ENCODE measurements around the gene EML6.

Gene EML6

DNA sequence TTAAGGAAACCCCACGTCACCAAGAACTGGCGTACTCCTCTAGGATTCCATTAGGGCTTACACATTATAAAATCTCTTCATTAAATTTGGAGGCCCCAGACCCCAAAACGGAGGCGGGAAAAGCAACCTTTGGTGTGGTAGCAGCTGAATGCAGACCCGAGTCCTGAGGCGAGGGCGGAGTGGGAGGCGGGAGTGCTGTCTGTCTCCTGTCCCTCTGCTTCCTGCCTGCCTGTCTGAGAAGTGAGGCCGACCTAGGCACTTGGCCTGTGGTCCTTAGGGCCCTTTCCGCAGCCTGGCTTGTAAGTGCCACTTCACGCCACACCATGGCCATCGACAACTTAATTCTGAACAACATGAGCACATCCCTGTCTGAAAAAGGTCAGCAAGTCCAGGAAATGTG is 224.7 kb downstream of the EML6 start:
- peak overlapping the region; percentile 28 for H3K14ac ChIP-seq (ENCODE audit: low read length)
- H2BK12ac ChIP-seq (ENCODE audit: low read length), result no peak overlapping the region
- H3K18ac ChIP-seq (ENCODE audit: low read length), result no peak overlapping the region
- no peak overlapping the region for H2BK120ac ChIP-seq (ENCODE audit: low read depth, low read length)
- H3K36me3 ChIP-seq (replicated peaks in 1 of 2; ENCODE audit: control insufficient read depth in 2 of 2, insufficient read depth in 2 of 2, low read length in 2 of 2), result no peaks in the 10 kb centered on the region
- no peak for DNase-seq (ENCODE audit: low spot score)
- no peak overlapping the region for H4K8ac ChIP-seq (ENCODE audit: low read depth, low read length)
- no peaks in the 10 kb centered on the region for H3K27me3 ChIP-seq (ENCODE audit: control insufficient read depth in 3 of 3, insufficient read depth in 3 of 3, low read depth in 1 of 3, low read length in 3 of 3)
- H2AK5ac ChIP-seq (ENCODE audit: low read depth, low read length), result no peak overlapping the region
- H3K4me2 ChIP-seq (ENCODE audit: insufficient read depth, low read length, poor library complexity, severe bottlenecking), result no peak overlapping the region
- H4K91ac ChIP-seq (ENCODE audit: low read depth, low read length, poor library complexity), result no peak overlapping the region
- no peak overlapping the region for H2BK15ac ChIP-seq (ENCODE audit: low read length)
- no peak overlapping the region for H3K27ac ChIP-seq (replicated peaks; ENCODE audit: low read length)
- H3K79me1 ChIP-seq (ENCODE audit: low read depth, low read length), result no peaks in the 10 kb centered on the region
- H3K23ac ChIP-seq (ENCODE audit: low read depth, low read length, poor library complexity), result no peak overlapping the region
- peaks cover 17 to 20% of the 10 kb centered on the region in 2 donors for H3K4me1 ChIP-seq (ENCODE audit: control insufficient read depth in 2 of 2, insufficient read depth in 1 of 2, low read depth in 1 of 2, low read length in 2 of 2)
- H2BK5ac ChIP-seq (ENCODE audit: low read length), result no peak overlapping the region
- H3K9ac ChIP-seq (ENCODE audit: low read depth, low read length, poor library complexity), result no peak overlapping the region
- no peak overlapping the region for H3K4ac ChIP-seq (ENCODE audit: low read length)
- no peak overlapping the region for H3K4me3 ChIP-seq (ENCODE audit: low read length in 2 of 2)
- H2AFZ ChIP-seq (ENCODE audit: low read length), result peak overlapping the region; percentile 66
- no CpG with 5 or more reads among the region's 12 CpGs for WGBS, 2 donors (ENCODE audit: extremely low coverage in 2 of 2, insufficient read length in 2 of 2, insufficient replicate concordance in 1 of 2)
- H3K9me3 ChIP-seq (replicated peaks in 1 of 2; ENCODE audit: control insufficient read depth in 2 of 2, insufficient read depth in 1 of 2, low read depth in 1 of 2, low read length in 2 of 2), result no peaks in the 10 kb centered on the region

DNA sequence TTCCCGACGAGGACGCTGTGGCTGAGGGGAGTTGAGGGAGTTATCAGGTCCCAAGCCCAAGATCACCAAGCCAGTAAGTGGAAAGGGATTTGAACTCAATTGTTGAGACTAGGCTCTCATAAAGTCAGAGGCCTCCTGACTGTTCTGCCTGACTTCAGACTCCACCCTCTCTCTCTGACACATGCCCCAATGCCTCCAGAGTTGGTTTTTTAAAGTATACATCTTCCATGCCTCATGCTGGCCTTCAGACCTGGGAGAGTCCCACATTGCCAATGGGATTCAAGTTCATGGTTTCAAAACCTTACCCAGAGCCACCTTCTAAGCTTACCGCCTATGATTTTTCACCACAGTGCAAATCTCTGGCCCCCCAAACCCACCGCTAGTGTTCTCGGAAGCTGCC is 226.0 kb downstream of the EML6 start:
- Histone ChIP-seq H3K79me1 (ENCODE audit: low read depth, low read length) (no peaks in the 10 kb centered on the region), H2BK12ac (ENCODE audit: low read length) (no peak overlapping the region), H3K27me3 (ENCODE audit: control insufficient read depth in 3 of 3, insufficient read depth in 3 of 3, low read depth in 1 of 3, low read length in 3 of 3) (no peaks in the 10 kb centered on the region), H3K4ac (ENCODE audit: low read length) (no peak overlapping the region), H2BK15ac (ENCODE audit: low read length) (no peak overlapping the region), H3K14ac (ENCODE audit: low read length) (no peak overlapping the region), H3K4me3 (ENCODE audit: low read length in 2 of 2) (no peak overlapping the region), H4K8ac (ENCODE audit: low read depth, low read length) (no peak overlapping the region), H3K18ac (ENCODE audit: low read length) (no peak overlapping the region), H3K9ac (ENCODE audit: low read depth, low read length, poor library complexity) (no peak overlapping the region), H2AFZ (ENCODE audit: low read length) (no peak overlapping the region), H4K91ac (ENCODE audit: low read depth, low read length, poor library complexity) (no peak overlapping the region), H3K4me1 (ENCODE audit: control insufficient read depth in 2 of 2, insufficient read depth in 1 of 2, low read depth in 1 of 2, low read length in 2 of 2) (peaks cover 17 to 20% of the 10 kb centered on the region in 2 donors), H3K9me3 (replicated peaks in 1 of 2; ENCODE audit: control insufficient read depth in 2 of 2, insufficient read depth in 1 of 2, low read depth in 1 of 2, low read length in 2 of 2) (no peaks in the 10 kb centered on the region), H3K4me2 (ENCODE audit: insufficient read depth, low read length, poor library complexity, severe bottlenecking) (no peak overlapping the region), H3K23ac (ENCODE audit: low read depth, low read length, poor library complexity) (no peak overlapping the region), H2BK5ac (ENCODE audit: low read length) (no peak overlapping the region), H2AK5ac (ENCODE audit: low read depth, low read length) (no peak overlapping the region), H2BK120ac (ENCODE audit: low read depth, low read length) (no peak overlapping the region), H3K36me3 (replicated peaks in 1 of 2; ENCODE audit: control insufficient read depth in 2 of 2, insufficient read depth in 2 of 2, low read length in 2 of 2) (no peaks in the 10 kb centered on the region), H3K27ac (replicated peaks; ENCODE audit: low read length) (no peak overlapping the region)
- no peak for DNase-seq (ENCODE audit: low spot score)
- no CpG with 5 or more reads among the region's 6 CpGs for WGBS, 2 donors (ENCODE audit: extremely low coverage in 2 of 2, insufficient read length in 2 of 2, insufficient replicate concordance in 1 of 2)

DNA sequence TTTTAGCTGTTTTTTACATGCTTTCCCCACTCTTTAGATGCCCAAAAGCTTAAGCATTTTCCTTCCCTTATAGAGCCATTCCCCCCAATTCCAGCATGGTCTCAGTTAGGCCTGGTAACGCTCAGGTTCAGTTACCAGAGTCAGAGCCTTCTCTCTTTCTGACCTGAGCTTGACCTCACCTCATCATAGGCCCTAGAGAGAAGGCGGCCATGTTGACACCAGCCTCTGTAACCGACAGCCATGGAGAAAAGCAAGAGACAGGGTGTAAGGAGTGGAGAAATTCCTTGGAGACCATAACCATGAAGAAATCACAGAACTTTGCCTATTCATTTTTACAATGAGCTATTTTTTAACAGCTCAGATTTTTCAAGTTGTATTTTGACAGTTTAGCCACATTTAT is 227.3 kb downstream of the EML6 start:
- no peak overlapping the region for H3K18ac ChIP-seq (ENCODE audit: low read length)
- no peak overlapping the region for H4K91ac ChIP-seq (ENCODE audit: low read depth, low read length, poor library complexity)
- no peak overlapping the region for H2BK12ac ChIP-seq (ENCODE audit: low read length)
- no peak overlapping the region for H2AK5ac ChIP-seq (ENCODE audit: low read depth, low read length)
- no peaks in the 10 kb centered on the region for H3K36me3 ChIP-seq (replicated peaks in 1 of 2; ENCODE audit: control insufficient read depth in 2 of 2, insufficient read depth in 2 of 2, low read length in 2 of 2)
- no peaks in the 10 kb centered on the region for H3K9me3 ChIP-seq (replicated peaks in 1 of 2; ENCODE audit: control insufficient read depth in 2 of 2, insufficient read depth in 1 of 2, low read depth in 1 of 2, low read length in 2 of 2)
- no CpG with 5 or more reads among the region's 3 CpGs for WGBS, 2 donors (ENCODE audit: extremely low coverage in 2 of 2, insufficient read length in 2 of 2, insufficient replicate concordance in 1 of 2)
- H2BK120ac ChIP-seq (ENCODE audit: low read depth, low read length), result no peak overlapping the region
- no peak overlapping the region for H2BK5ac ChIP-seq (ENCODE audit: low read length)
- H3K27ac ChIP-seq (replicated peaks; ENCODE audit: low read length), result no peak overlapping the region
- H3K4me3 ChIP-seq (ENCODE audit: low read length in 2 of 2), result no peak overlapping the region
- no peak overlapping the region for H3K4me2 ChIP-seq (ENCODE audit: insufficient read depth, low read length, poor library complexity, severe bottlenecking)
- DNase-seq (ENCODE audit: low spot score), result no peak
- H3K4me1 ChIP-seq (ENCODE audit: control insufficient read depth in 2 of 2, insufficient read depth in 1 of 2, low read depth in 1 of 2, low read length in 2 of 2), result peaks cover 13 to 15% of the 10 kb centered on the region in 2 donors
- no peak overlapping the region for H3K9ac ChIP-seq (ENCODE audit: low read depth, low read length, poor library complexity)
- H3K79me1 ChIP-seq (ENCODE audit: low read depth, low read length), result no peaks in the 10 kb centered on the region
- no peak overlapping the region for H3K23ac ChIP-seq (ENCODE audit: low read depth, low read length, poor library complexity)
- H2AFZ ChIP-seq (ENCODE audit: low read length), result peak overlapping the region; percentile 36
- no peak overlapping the region for H3K14ac ChIP-seq (ENCODE audit: low read length)
- no peaks in the 10 kb centered on the region for H3K27me3 ChIP-seq (ENCODE audit: control insufficient read depth in 3 of 3, insufficient read depth in 3 of 3, low read depth in 1 of 3, low read length in 3 of 3)
- no peak overlapping the region for H4K8ac ChIP-seq (ENCODE audit: low read depth, low read length)
- H2BK15ac ChIP-seq (ENCODE audit: low read length), result no peak overlapping the region
- H3K4ac ChIP-seq (ENCODE audit: low read length), result no peak overlapping the region

DNA sequence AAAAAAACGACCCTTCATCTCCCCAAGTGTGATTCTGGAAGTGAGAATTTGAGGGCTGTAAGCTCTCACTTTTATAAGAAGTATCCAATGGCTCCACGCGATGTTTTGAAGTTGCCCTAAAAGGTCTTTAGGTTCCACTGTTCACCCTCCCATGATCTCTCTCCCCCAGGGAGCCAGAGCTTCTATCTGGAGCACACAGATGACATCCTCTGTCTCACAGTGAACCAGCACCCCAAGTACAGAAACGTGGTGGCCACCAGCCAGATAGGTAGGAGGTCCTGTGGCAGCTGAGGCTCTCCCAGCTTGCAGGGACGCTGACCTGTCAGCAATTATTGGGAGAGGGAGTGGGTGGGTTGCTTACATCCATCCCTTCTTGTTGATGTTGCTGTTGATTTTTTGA is 229.0 kb downstream of the EML6 start:
- Histone ChIP-seq H3K4me3 (ENCODE audit: low read length in 2 of 2) (no peak overlapping the region), H3K79me1 (ENCODE audit: low read depth, low read length) (no peaks in the 10 kb centered on the region)
- WGBS, 2 donors (ENCODE audit: extremely low coverage in 2 of 2, insufficient read length in 2 of 2, insufficient replicate concordance in 1 of 2), result no CpG with 5 or more reads among the region's 5 CpGs

More for the DNA sequence above, 229.0 kb downstream of the EML6 start:
- Histone ChIP-seq H3K23ac (ENCODE audit: low read depth, low read length, poor library complexity) (no peak overlapping the region), H3K27me3 (ENCODE audit: control insufficient read depth in 3 of 3, insufficient read depth in 3 of 3, low read depth in 1 of 3, low read length in 3 of 3) (no peaks in the 10 kb centered on the region), H3K4me2 (ENCODE audit: insufficient read depth, low read length, poor library complexity, severe bottlenecking) (no peak overlapping the region), H3K4ac (ENCODE audit: low read length) (no peak overlapping the region), H3K14ac (ENCODE audit: low read length) (no peak overlapping the region), H3K9me3 (replicated peaks in 1 of 2; ENCODE audit: control insufficient read depth in 2 of 2, insufficient read depth in 1 of 2, low read depth in 1 of 2, low read length in 2 of 2) (no peaks in the 10 kb centered on the region), H3K27ac (replicated peaks; ENCODE audit: low read length) (no peak overlapping the region), H2AK5ac (ENCODE audit: low read depth, low read length) (no peak overlapping the region), H2BK120ac (ENCODE audit: low read depth, low read length) (no peak overlapping the region), H2BK5ac (ENCODE audit: low read length) (no peak overlapping the region), H3K9ac (ENCODE audit: low read depth, low read length, poor library complexity) (no peak overlapping the region), H2AFZ (ENCODE audit: low read length) (no peak overlapping the region), H3K18ac (ENCODE audit: low read length) (no peak overlapping the region), H4K8ac (ENCODE audit: low read depth, low read length) (no peak overlapping the region), H4K91ac (ENCODE audit: low read depth, low read length, poor library complexity) (no peak overlapping the region), H2BK12ac (ENCODE audit: low read length) (no peak overlapping the region), H3K36me3 (replicated peaks in 1 of 2; ENCODE audit: control insufficient read depth in 2 of 2, insufficient read depth in 2 of 2, low read length in 2 of 2) (no peaks in the 10 kb centered on the region), H3K4me1 (ENCODE audit: control insufficient read depth in 2 of 2, insufficient read depth in 1 of 2, low read depth in 1 of 2, low read length in 2 of 2) (peaks cover 9 to 10% of the 10 kb centered on the region in 2 donors), H2BK15ac (ENCODE audit: low read length) (no peak overlapping the region)
- DNase-seq (ENCODE audit: low spot score), result no peak

Data from neuronal stem cell (in vitro differentiated cells).